ENCODE results near the gene SLC22A6.

The SLC22A6 gene

DNA sequence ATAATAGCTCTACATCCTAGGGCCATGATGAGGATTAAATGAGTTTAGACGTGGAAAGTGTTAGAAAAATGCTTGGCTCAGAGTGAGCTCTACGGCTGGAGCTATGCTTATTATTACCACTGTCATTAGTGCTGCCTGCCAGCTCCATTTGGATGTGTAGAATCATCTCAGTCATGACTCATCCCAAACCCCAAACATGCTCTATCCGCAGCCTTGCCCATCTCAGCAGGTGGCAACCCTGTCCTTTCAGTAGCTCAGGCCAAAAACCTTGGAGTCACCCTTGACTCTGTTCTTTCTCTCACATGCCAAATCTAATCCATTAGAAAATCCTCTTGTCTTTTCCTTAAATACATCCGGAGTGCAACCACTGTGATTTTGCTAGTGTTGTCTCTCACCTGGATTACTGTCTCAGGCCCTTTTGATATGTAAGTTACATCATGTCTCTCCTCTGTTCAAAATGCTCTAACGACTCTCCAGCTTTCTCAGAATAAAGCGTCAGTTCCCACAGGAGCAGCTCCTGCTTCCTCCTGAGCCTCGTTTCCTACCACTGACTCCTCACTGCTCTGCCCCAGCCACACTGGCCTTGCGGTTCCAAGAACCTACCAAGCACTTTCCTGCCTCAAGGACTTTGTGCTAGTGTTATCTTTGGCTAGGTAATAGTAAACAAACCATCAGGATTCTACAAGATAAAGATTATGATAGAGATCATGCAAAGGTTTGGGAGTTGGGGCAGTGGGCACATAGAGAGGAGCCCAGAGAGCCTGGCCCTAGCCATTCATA, 53.1 kb downstream of the SLC22A6 start:
- no peak for FAIRE-seq
- DNase-seq (ENCODE audit: low spot score): no peak

DNA sequence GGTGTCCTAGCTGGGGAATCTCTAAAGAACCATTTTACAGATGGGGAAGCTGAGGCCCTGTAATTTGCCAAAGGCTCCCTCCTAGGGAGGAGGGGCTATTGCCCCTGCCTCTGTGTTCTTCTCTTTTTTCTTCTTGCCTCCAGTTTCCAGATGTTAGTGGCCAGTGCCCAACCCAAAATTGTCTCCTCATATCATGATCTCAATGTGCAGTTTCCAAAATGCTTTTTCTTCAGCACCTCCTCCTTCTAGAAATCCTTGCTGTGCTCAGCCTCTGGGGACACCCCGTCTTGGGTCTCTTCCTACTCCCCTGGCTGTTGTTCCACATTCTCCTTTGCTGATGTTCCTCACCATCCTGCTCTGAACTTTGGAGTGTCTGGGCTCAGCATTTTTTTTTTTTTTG, 54.1 kb downstream of the SLC22A6 start:
- FAIRE-seq: no peak
- DNase-seq (ENCODE audit: low spot score): no peak

DNA sequence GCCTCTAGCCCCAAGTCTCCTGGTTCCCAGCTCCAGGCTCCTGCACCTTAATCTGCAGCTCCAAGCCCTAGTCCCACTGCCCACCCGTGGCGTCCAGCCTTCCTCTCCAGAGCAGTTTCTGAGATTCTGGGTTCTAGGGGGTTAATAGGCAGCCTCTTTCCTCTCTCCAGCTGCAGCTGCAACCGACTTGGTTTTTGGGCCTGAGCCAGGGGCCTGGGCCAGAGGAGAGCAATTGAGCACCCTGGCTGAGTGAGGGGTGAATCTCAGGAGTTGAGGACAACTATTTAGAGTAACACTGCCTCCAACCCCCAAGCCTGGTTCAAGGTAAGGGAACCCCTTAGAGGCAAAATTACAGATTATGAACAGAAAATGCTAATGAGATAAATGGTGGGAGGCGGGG, 54.6 kb downstream of the SLC22A6 start:
- DNase-seq (ENCODE audit: low spot score) (no peak), FAIRE-seq (no peak)

DNA sequence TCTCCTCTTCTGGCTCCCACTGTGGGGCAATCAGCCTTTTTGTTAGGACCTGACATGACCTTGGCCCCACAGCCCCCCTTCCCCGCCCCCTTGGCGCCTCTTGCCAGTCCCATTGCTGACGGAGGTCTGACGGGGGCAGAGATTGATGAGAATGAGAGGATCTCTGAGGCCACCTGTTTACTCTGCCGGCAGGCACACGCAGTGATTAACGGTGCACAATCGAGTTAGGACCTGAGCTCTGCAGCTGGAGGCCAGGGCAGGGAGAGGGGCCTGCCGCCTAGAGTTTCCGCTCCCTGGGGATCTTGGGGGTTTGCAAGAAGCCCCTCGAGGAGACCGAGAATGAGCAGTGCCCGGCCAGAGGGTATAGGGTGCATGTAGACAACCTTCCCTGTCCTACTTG, 56.8 kb downstream of the SLC22A6 start:
- no peak for DNase-seq (ENCODE audit: low spot score)

DNA sequence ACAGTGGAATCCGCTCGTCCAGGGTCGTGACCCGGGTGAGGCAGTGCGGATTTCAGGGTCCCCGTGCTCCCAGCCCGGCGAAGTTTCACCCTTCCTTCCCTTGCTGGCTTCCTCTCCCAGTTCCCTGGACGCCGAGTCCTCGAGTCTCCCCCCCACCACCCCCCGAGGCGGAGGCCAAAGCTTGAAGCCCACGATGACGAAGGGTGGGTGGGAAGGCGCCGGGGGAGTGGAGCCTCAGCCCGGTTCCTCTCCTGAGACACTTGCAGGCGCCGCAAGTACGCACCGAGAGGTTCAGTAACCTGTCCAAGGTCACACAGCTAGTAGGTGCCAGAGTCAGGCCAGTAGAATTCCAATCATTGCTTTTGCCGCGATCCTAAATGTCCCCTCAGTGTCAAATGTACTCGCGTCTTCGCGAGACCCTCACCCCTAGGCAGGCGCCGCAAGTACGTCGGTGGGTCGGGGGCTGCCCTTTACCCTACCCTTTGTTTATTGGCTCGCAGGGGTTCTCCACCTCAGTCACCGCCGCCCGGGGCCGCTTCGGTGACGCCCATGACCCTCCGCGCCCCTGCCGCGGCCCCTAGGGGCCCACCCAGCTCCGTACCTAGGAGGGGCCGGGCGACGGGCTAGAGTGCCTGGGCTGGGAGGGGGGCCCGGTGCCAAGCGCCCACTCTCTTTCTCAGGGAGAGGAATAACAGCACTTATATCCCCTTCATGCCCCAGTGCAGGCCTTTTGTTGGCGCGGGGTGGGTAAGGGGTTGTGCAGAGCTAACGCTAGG, 57.9 kb downstream of the SLC22A6 start:
- no peak for DNase-seq (ENCODE audit: low spot score)
- no peak for FAIRE-seq

More for the DNA sequence above, 56.8 kb downstream of the SLC22A6 start:
- no peak for FAIRE-seq
